Liver (tissue), 3 donors: ENCODE measurements around the gene TUBB4B.
A peak's percentile ranks its signal among the peaks of the same experiment; 100 is the strongest.

ENCODE experiments used
- ATF3 ChIP-seq: IDR thresholded peaks from 2 replicates; pipeline ENCODE4 v1.6.1; 2016; ENCODE audit warnings: antibody characterized with exemption
- CTCF ChIP-seq: fragments of 150-350 bp; IDR thresholded peaks from 2 replicates; pipeline ENCODE4 v1.5.1; 2017; ENCODE audit warnings: improper control_type of control experiment, low read depth, low read length; ENCODE audit not compliant: missing input control
- EGR1 ChIP-seq, 2 donors: IDR thresholded peaks; 2 replicates each; pipeline ENCODE4 v1.6.1; 2016 to 2018; ENCODE audit warnings: antibody characterized with exemption in 2 of 2, low read depth in 2 of 2
- FOXA2 ChIP-seq: IDR thresholded peaks from 2 replicates; pipeline ENCODE4 v1.6.1; 2016; ENCODE audit warnings: antibody characterized with exemption
- GABPA ChIP-seq, 2 donors: IDR thresholded peaks in 1 of 2; conservative IDR thresholded peaks in 1 of 2; 2 replicates each; pipeline ENCODE4 v1.6.1; 2016; ENCODE audit warnings: antibody characterized with exemption in 2 of 2, mild to moderate bottlenecking in 1 of 2, moderate library complexity in 1 of 2
- HNF4A ChIP-seq, 2 donors: conservative IDR thresholded peaks; 2 replicates each; pipeline ENCODE4 v1.6.1; 2016; ENCODE audit warnings: antibody characterized with exemption in 2 of 2, mild to moderate bottlenecking in 2 of 2
- JUND ChIP-seq, 2 donors: IDR thresholded peaks; 2 replicates each; pipeline ENCODE4 v1.6.1; 2016; ENCODE audit warnings: antibody characterized with exemption in 2 of 2
- MAX ChIP-seq: IDR thresholded peaks from 2 replicates; pipeline ENCODE4 v1.6.1; 2016; ENCODE audit warnings: antibody characterized with exemption
- REST ChIP-seq: IDR thresholded peaks from 2 replicates; pipeline ENCODE4 v1.6.1; 2016; ENCODE audit warnings: antibody characterized with exemption, mild to moderate bottlenecking
- YY1 ChIP-seq: IDR thresholded peaks from 2 replicates; pipeline ENCODE4 v1.6.1; 2016; ENCODE audit warnings: antibody characterized with exemption, mild to moderate bottlenecking
- ZBTB33 ChIP-seq: IDR thresholded peaks from 2 replicates; pipeline ENCODE4 v1.6.1; 2016; ENCODE audit warnings: antibody characterized with exemption
- donor health status: healthy.
- donor health status: healthy.

GRCh38 chr9:137205126-137206069, 35.7 kb upstream of the TUBB4B start, which contains the start of the genes NDOR1 and TMEM203:
- TF ChIP-seq MAX (no peak), GABPA (IDR thresholded peaks at IDR 0.05 in 1 of 2, conservative IDR thresholded peaks at IDR 0.05 in 1 of 2) (peak; percentile 84 to 96), CTCF (peak; percentile 4), JUND (IDR thresholded peaks at IDR 0.05) (no peak), HNF4A (conservative IDR thresholded peaks at IDR 0.05) (no peak), REST (no peak), ATF3 (no peak), YY1 (peak; percentile 94), EGR1 (IDR thresholded peaks at IDR 0.05; ENCODE audit: low read depth in 2 of 2) (no peak), FOXA2 (no peak), ZBTB33 (no peak)
